HG03575 (cell line): ENCODE measurements around the gene PRDM16.

Experiments
- ATAC-seq: cut with Tn5 transposase; IDR thresholded peaks from one replicate; pipeline ENCODE4 v1.9.1; 2021; ENCODE audit not compliant: unreplicated experiment, insufficient number of reproducible peaks, low FRiP score; ENCODE audit errors: extremely low read depth

PRDM16 gene

DNA sequence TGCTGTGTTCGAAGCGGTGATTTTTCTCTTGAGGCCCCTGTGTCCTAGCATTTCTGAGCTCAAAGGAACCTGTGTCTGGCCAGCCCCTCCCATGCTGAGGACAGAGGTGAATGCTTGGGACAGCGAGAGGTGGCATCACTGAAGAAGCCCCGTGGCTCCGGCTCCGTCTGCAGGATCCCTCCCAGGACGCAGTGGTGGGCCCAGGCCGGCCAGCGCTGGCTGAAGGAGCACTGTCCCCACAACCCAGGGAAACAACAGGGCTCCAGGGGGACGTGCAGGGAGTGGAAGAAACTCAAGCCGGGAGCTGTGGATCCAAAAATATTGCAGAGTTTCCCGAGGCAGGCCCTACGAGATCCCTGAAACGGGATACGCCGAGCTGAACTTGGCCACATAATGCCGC is 221.4 kb downstream of the PRDM16 start:
- no peak for ATAC-seq

DNA sequence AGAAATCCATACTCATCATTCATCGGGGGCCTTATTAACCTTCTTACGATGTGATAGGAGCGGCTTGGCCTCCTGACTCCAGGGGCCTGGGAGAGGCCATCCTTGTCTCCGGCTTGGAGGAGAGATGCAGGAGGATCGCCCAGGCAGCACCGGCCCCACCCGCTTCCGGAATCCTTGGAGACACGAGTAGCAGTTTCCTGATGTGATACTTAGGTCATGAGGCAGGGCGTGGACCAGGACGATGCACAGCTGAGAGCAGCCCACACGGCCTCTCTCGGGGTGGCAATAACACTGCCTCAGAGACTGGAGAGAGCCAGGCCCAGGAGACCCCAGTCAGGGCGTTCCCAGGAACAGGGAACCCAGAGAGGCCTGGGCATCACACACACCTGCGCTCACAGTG is 221.9 kb downstream of the PRDM16 start:
- ATAC-seq, result no peak

DNA sequence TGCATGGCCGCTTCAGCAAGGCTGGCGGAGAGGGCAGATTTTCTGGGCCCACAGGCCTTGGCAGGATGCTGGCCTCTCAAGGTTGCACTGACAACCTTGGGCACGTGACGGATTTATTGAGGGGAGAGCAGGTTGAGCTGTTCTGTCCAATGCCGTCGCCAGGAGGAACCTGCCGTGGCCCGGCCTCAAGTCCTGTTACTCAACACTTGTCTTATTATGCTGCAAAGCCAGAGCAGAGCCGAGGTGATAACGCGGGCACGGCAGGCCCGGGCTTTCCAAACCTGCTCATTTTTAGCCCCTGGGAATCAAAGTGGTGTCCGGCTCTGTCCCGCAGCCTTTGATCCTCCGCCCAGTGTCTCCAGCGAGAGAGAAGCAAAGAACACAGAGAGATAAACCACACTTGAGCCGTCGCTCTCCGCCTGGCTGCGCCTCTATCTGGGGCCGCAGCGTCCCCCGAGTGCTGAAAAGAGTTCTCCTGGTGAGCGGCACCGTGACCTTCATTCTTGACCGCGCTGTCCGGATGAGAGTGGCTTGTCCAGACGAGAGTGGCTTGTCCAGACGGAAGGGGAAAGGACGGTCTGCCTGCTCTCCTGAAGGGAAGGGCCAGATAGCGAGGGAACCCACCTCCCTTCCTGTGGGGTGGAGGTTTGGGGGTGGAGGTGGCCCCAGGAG is 223.2 kb downstream of the PRDM16 start:
- no peak for ATAC-seq

DNA sequence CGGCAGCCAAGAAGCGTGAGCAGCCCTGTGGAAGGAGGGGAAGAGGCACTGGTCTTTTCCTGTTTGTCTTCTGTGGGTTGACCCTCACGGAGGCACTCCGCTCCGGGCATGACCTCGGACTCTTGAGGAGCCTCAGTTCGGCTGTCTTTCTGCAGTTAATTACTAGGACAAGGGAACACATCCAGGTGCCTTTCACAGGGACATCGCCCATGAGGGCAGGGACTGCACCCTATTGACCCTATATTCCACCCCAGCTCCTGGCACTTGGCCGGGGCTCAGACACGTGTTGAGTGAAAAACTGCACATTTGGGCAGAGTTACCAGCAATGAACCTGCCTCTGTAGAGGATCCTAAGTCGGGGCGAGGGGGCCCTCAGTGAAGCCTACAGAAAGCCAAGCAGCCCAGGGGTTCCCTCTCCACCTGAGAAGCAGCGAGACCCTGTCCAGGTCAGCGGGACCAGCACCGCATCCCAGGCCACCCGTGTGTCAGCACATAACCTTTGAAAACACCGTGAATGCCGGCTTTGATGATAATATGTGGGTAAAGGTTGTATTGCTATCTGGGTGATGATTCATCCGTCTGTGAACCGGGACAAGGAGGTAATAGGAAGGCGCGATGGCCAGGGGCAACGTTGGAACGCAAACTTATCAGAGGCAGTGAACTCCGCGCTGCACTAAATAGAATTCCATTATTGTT is 224.0 kb downstream of the PRDM16 start:
- no peak for ATAC-seq

DNA sequence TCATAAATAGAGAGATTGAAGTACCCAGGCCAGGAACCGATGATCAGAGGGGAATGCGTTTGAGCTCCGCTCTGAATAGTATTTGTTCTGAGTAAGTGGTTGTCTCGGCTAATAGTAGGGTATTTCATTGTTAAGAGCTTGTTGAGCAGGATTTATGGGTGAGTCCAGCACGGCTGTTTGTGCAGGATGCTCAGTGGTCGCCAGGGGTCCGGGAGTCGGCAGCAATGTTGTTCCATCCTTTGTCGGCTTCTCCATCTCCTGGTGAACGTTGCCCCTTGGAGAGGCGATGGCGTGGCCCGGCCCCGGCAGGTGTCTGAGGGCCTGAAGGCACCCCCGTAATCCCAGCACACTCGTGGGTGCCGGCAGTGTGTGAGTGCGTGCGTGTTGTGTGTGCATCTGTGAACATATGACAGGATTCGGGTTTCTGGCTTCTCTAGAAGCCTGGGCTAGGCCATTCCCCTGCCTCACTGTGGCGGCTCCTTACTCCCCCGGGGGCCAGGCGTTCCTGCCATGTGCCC is 224.6 kb downstream of the PRDM16 start:
- no peak for ATAC-seq

DNA sequence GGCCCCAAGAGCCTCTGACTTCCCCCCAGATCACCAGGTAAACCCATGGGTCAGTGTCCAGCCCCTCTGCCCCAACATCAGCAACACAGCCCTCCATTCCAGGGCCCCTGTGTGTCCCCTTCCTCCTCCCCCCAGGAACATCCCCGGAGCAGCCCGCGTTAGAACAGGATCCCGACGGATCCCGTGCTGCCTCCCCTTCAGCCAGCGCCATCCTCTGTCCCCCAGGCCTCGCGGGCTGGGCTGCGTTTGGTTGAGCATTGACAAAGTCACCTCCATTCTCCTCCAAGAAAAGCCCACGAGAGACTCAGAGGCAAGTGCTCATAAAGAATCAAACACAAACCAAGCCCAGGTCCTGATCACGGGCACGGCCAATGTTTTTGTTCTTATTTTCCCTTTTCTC is 225.4 kb downstream of the PRDM16 start:
- ATAC-seq, result no peak

DNA sequence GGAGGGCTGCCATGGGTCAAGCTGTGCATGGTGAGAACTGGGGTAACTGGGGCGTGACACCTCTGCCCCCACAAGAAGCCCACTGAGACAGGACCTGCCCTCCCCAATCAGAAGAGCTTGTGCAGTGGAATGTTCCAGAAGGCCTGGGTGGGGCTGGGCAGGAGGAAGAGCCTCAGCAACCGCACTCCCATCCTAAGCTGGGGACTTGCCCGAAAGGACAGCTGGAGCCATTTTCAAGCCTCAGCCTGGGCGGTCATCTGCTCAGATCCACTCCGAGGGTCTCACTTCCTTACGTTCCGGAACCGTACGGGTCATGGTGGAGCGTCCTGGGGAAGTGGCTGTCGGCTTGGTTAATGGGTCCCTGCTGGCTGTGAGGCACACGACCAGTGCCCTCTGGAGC is 226.8 kb downstream of the PRDM16 start:
- no peak for ATAC-seq

DNA sequence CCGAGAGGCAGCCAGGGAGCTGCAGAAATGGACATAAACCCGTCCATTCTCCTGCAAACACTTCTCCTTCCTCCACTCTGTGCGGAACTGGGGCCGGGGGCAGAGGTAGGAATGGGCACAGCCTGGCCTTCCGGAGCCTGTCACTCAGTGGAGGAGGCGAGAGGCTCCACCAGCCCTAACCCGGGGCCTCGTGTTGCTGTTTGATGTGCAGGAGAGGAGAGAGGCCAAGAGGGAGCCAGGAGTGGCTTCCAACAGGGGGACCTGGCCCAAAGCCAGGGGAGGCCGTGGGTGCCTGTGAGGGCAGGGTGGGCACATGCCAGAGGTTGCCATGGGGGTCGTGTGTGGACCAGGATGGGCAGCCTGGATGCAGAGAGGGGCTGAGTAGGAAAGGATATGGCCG is 227.3 kb downstream of the PRDM16 start:
- ATAC-seq, result no peak

DNA sequence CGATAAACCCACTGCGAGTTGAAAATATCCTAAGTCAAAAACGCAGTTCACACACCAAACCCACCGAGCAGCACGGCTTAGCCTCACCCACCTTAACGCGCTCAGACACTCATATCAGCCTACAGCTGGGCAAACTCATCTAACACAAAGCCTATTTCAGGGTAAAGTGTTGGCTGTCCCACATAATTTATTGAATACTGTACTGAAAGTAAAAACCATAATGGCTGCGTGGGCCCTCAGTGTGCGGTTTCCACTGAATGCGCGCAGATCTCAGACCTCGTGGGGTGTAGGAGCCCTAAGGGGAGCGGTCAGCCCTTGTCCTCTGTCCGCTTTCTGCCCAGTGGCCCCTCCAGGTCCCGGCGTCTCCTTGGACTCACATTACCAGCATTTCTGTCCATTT is 227.8 kb downstream of the PRDM16 start:
- ATAC-seq, result no peak

DNA sequence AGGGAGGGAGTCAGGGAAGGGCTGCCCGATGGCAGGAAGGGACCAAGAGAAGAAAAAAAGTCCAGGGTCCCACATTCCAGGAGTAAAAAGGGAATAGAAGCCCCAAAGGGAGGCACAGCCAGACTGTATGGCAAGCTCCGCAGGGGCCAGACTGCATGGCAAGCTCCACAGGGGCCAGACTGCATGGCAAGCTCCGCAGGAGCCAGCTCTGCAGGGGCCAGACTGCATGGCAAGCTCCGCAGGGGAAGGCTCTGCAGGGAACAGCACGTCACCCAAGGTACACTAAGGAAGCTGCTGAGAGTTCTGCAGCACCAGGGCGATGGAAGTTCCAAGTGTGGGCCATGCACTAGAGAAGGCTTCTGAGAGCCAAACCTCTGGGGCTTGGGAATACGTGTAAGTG is 228.8 kb downstream of the PRDM16 start:
- ATAC-seq, result no peak

DNA sequence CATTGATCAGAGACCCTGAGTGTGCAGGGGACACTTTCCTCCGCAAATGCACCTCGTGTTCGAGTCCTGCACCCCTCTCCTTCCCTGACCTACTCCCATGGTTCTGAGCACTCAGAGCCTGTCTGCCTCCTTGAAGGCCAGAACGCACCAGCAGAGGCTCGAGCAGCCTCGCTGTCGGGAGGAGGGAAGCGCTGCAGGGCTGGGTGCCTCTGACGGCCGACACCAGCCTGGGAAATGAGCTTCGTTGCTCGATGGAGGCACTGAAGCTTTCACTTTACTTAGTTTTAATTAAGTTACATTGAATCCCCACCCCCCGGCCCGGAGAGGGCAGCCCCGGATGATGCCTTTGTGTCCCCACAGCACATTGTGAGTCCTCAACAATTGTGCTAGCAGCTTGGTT is 229.2 kb downstream of the PRDM16 start:
- no peak for ATAC-seq

DNA sequence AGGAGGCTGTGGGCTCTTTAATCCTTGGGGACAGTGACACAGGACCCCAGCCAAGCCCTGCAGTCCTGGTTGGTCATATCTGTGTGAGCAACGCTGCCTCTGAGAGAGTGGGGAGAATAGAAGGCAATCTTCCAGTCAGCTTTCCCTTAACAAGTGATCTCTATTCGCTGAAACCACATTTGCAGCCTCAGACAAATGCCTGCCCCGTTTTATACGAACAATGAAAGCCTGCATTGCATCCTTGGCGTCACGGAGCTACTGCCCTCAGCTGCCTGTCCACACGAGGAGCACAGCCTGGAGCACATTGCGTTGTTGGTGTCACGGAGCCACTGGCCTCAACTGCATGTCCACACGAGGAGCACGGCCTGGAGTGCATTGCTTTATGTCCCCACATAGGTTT is 235.2 kb downstream of the PRDM16 start:
- no peak for ATAC-seq

DNA sequence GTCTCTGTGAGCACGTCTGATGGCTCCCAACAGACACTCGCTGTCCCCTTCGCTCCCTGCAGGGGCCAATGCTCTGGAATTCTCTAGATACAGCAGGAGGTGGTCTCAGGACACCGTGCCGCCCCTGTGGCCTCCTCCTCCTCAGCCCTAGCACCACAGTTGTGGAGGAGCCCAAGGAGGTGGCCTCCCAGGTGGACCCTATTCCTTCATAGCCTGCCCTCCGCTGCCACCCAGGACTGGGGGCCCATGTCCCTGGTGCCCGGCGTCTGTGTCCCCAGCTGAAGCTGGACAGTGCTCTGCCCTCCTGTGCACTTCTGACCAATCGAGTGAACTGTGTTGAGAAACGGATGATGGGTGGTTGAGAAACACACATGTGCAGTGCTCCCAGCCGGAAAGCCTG is 235.7 kb downstream of the PRDM16 start:
- no peak for ATAC-seq

DNA sequence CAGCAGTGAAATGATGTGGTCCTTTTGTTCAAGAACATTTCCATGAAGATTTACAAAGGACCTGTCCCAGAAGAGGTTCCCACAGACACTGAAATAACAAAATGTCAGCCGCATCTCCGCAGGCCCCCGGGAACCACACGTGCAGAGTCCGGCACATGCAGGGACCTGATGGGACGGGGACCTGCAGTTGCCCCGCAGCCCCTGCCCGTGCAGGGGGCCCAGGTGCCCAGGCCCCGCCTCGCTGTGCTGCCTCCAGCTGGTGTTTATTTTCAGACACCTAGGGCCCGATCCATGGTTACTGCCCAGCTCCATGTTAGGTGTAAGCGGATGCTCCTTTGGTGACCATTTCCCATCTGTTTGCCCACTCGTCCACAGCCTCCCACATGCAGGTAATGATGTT is 236.2 kb downstream of the PRDM16 start:
- no peak for ATAC-seq

DNA sequence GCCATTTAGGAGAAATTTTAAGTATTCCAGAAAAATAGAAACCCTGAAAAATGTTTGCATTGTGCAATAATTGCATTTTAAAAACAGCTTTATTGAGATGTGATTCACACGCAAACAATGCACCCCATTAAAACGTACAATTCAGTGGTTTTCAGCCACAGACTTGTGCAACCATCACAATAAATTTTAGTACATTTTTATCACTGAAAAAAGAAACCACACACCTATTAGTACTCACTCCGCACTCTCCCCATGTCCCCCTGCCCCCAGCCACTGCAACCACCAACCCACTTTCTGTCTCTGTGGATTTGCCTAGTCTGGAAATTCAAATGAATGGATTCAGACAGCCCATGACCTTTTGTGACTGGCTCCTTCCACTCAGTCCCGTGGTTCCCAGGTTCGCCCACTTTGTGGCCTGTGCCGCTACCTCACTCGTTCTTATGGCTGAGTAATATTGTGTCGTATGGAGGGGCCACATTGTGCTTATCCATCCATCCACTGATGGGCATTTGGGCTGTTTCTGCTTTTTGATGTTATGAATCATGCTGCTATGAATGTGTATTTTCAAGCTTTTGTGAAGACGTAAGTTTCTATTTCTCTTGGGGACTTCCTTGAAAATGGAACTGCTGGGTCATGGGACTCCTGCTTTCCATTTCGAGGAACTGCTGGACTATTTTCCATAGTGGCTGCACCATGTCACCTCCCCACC is 237.7 kb downstream of the PRDM16 start:
- no peak for ATAC-seq

DNA sequence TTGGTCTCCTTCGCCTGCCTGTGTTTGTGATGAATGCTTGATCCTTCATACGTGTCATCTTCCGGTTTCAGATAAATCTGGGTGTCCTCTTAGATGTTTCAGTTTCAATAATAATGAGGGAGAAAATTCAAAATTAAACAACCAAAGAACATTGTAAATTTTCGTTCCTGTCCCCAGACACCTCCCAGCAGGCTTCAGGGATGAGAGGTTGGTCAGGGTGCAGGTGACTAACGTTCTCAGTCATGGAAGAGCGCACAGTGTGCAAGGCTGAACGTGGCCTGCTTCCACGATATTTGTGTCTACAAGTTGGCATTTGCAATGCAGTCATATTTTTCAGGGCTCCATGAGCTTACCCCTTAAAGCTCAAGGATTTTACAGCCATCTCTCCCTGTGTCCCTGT is 238.4 kb downstream of the PRDM16 start:
- no peak for ATAC-seq

DNA sequence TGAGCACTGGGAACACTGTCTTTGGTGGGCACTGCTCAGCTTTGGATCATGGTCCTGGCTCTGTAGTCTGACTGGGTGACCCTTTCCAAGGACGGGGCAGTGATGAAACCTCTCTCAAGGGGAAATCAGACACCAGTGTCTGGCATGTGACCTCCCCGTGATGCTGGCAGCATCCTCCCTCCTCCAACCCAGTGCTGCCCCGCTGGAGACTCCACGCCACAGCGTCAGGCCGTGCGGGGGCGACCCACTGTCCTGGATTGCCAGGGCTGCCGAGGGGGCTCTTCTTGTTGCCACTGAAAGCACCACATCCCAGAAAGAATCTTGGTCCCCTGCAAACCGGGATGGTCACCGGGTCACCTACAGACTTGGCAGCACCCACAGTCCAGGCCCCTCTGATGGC is 239.1 kb downstream of the PRDM16 start:
- no peak for ATAC-seq

DNA sequence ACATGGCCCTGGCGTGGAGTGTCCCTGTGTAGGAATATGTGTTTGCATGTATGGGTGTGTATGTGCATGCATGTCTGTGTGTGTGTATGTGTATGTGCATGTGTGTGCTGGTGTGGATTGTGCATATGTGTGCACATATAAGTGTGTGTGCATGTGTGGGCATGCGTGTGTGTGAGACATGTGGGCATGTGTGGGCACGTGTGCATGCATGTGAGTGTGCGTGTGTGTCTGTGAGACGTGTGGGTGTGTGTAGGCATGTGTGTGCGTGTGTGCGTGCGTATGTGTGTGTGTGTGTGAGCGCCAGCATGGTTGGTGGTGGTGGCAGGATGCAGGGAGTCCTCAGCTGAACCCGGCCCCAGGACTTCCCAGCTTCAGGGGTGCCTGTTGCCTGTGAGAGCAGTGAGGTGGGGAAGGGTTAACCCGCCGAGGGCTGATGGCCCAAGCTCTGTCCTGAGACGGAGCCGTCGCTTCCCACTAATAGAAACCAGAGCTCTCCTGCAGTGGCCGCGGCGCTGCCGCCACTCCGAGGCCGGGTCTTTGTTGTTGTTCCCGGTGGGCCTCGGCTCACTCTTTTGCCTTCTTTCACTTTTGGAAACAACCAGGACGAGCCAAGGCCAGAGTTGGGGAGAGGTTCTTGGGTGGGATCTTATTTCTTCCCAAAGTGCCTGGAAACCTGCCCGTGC is 241.9 kb downstream of the PRDM16 start:
- no peak for ATAC-seq

DNA sequence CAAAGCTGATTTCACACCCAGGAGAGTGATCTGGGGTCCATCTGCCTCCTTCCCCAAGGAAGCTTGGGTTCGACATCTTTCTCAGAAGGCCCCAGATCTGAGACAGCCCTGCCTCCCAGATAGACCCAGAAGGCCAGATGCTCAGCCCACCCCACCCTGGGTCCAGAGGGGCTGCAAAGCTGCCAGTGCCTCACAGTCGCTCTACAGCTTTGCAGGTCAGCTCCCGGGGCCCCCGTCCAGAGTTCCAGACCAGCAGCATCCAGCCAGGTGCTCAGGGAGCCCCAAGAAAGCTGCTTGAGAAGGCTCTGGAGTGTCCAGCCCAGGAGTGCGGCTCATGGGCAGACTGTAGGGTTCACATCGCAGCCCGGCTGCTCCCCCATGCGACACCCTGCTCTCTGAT is 242.7 kb downstream of the PRDM16 start:
- no peak for ATAC-seq
